Measurements from ENCODE around the gene LIPT2.

GRCh38 chr11:74442636-74443035, 50.9 kb downstream of the LIPT2 start:
- TF ChIP-seq, protein P1, sequence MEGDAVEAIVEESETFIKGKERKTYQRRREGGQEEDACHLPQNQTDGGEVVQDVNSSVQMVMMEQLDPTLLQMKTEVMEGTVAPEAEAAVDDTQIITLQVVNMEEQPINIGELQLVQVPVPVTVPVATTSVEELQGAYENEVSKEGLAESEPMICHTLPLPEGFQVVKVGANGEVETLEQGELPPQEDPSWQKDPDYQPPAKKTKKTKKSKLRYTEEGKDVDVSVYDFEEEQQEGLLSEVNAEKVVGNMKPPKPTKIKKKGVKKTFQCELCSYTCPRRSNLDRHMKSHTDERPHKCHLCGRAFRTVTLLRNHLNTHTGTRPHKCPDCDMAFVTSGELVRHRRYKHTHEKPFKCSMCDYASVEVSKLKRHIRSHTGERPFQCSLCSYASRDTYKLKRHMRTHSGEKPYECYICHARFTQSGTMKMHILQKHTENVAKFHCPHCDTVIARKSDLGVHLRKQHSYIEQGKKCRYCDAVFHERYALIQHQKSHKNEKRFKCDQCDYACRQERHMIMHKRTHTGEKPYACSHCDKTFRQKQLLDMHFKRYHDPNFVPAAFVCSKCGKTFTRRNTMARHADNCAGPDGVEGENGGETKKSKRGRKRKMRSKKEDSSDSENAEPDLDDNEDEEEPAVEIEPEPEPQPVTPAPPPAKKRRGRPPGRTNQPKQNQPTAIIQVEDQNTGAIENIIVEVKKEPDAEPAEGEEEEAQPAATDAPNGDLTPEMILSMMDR (IDR thresholded peaks at IDR 0.05), result no peak
- TF ChIP-seq JUND (IDR thresholded peaks at IDR 0.05), result no peak
- TF ChIP-seq, protein P2, sequence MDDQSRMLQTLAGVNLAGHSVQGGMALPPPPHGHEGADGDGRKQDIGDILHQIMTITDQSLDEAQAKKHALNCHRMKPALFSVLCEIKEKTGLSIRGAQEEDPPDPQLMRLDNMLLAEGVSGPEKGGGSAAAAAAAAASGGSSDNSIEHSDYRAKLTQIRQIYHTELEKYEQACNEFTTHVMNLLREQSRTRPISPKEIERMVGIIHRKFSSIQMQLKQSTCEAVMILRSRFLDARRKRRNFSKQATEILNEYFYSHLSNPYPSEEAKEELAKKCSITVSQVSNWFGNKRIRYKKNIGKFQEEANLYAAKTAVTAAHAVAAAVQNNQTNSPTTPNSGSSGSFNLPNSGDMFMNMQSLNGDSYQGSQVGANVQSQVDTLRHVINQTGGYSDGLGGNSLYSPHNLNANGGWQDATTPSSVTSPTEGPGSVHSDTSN (IDR thresholded peaks at IDR 0.05), result no peak
